H9 (cell line): ENCODE measurements around the gene CDRT4. TPM values are rescaled to one million over a fixed set of nuclear protein-coding genes. Genes with fewer than 3 reads are reported as not detected.
"Not testable (repeated sequence)": the region's sequence is repeated elsewhere in the genome, so short reads cannot be mapped to it uniquely, and the experiment has no call there.

ENCODE experiments used
- DNase-seq: peaks from one replicate; pipeline ENCODE4 v3.0.0-alpha.2; 2017
- H2AFZ ChIP-seq: one replicate; pipeline ENCODE4 v1.6.1; 2013; ENCODE audit warnings: mild to moderate bottlenecking, low read length, control low read depth, moderate library complexity
- H2AK5ac ChIP-seq: 2 replicates; pipeline ENCODE4 v1.6.1; 2013; ENCODE audit warnings: low read length, control low read depth, mixed read lengths; ENCODE audit not compliant: insufficient read length
- H2BK120ac ChIP-seq: one replicate; pipeline ENCODE4 v1.6.1; 2013; ENCODE audit warnings: low read depth, mild to moderate bottlenecking, low read length, control low read depth, inconsistent platforms; ENCODE audit not compliant: poor library complexity, severe bottlenecking
- H2BK12ac ChIP-seq: 2 replicates; pipeline ENCODE4 v1.6.1; 2013; ENCODE audit warnings: low read length, control low read depth, mixed read lengths, low read depth; ENCODE audit not compliant: insufficient read length
- H2BK15ac ChIP-seq: 2 replicates; pipeline ENCODE4 v1.6.1; 2013; ENCODE audit warnings: low read depth, low read length, control low read depth
- H2BK20ac ChIP-seq: one replicate; pipeline ENCODE4 v1.6.1; 2013; ENCODE audit warnings: low read depth, mild to moderate bottlenecking, low read length, control low read depth, inconsistent platforms; ENCODE audit not compliant: poor library complexity, severe bottlenecking
- H2BK5ac ChIP-seq: 2 replicates; pipeline ENCODE4 v1.6.1; 2013; ENCODE audit warnings: low read length, control low read depth, mixed read lengths; ENCODE audit not compliant: insufficient read length
- H3K14ac ChIP-seq: 2 replicates; pipeline ENCODE4 v1.6.1; 2013; ENCODE audit warnings: low read length, control low read depth; ENCODE audit not compliant: insufficient read depth
- H3K18ac ChIP-seq: 2 replicates; pipeline ENCODE4 v1.6.1; 2013; ENCODE audit warnings: low read depth, mild to moderate bottlenecking, mixed read lengths, low read length, control low read depth; ENCODE audit not compliant: insufficient read length
- H3K23ac ChIP-seq: 2 replicates; pipeline ENCODE4 v1.6.1; 2013; ENCODE audit warnings: low read length, control low read depth, mixed read lengths, low read depth; ENCODE audit not compliant: insufficient read length
- H3K23me2 ChIP-seq: 2 replicates; pipeline ENCODE4 v1.6.1; 2013; ENCODE audit warnings: low read depth, mild to moderate bottlenecking, mixed read lengths, low read length, control low read depth; ENCODE audit not compliant: insufficient read length, poor library complexity, severe bottlenecking
- H3K27ac ChIP-seq: 2 replicates; pipeline ENCODE4 v1.5.1; 2013; ENCODE audit warnings: low read length, control low read depth, mixed read lengths, low read depth; ENCODE audit not compliant: insufficient read length
- H3K27me3 ChIP-seq: 2 replicates; pipeline ENCODE4 v1.6.1; 2013; ENCODE audit warnings: low read length, control low read depth, inconsistent platforms; ENCODE audit not compliant: insufficient read depth
- H3K4ac ChIP-seq: 2 replicates; pipeline ENCODE4 v1.6.1; 2013; ENCODE audit warnings: low read depth, mild to moderate bottlenecking, control low read depth, inconsistent platforms, low read length, moderate library complexity
- H3K4me1 ChIP-seq: 2 replicates; pipeline ENCODE4 v1.6.1; 2013; ENCODE audit warnings: low read length, control low read depth, inconsistent platforms; ENCODE audit not compliant: insufficient read depth
- H3K4me2 ChIP-seq: 2 replicates; pipeline ENCODE4 v1.6.1; 2013; ENCODE audit warnings: low read length, control low read depth, mixed read lengths; ENCODE audit not compliant: insufficient read length, insufficient read depth
- H3K56ac ChIP-seq: 2 replicates; pipeline ENCODE4 v1.6.1; 2013; ENCODE audit warnings: low read depth, mild to moderate bottlenecking, mixed read lengths, low read length, control low read depth; ENCODE audit not compliant: insufficient read length
- H3K79me1 ChIP-seq: 2 replicates; pipeline ENCODE4 v1.6.1; 2013; ENCODE audit warnings: low read depth, mild to moderate bottlenecking, moderate library complexity, low read length, control low read depth, inconsistent platforms; ENCODE audit not compliant: insufficient read depth, poor library complexity, severe bottlenecking
- H3K79me2 ChIP-seq: 2 replicates; pipeline ENCODE4 v1.6.1; 2013; ENCODE audit warnings: low read length, control low read depth, inconsistent platforms; ENCODE audit not compliant: insufficient read depth
- H3K9ac ChIP-seq: 2 replicates; pipeline ENCODE4 v1.6.1; 2013; ENCODE audit warnings: low read length, control low read depth, mixed read lengths; ENCODE audit not compliant: insufficient read length; ENCODE audit errors: extremely low read depth
- H3K9me3 ChIP-seq: one replicate; pipeline ENCODE4 v1.6.1; 2013; ENCODE audit warnings: low read depth, low read length, inconsistent platforms; ENCODE audit not compliant: control insufficient read depth
- H3T11ph ChIP-seq: one replicate; pipeline ENCODE4 v1.6.1; 2013; ENCODE audit warnings: mild to moderate bottlenecking, low read length, control low read depth, inconsistent platforms
- H4K20me1 ChIP-seq: one replicate; pipeline ENCODE4 v1.6.1; 2013; ENCODE audit not compliant: control insufficient read depth, insufficient read length, insufficient read depth
- H4K5ac ChIP-seq: 2 replicates; pipeline ENCODE4 v1.6.1; 2013; ENCODE audit warnings: low read depth, mild to moderate bottlenecking, mixed read lengths, low read length, control low read depth; ENCODE audit not compliant: insufficient read length
- H4K8ac ChIP-seq: replicated peaks from 2 replicates; pipeline ENCODE4 v1.6.1; 2013; ENCODE audit warnings: low read length, control low read depth, mixed read lengths, low read depth; ENCODE audit not compliant: insufficient read length
- H4K91ac ChIP-seq: 2 replicates; pipeline ENCODE4 v1.6.1; 2013; ENCODE audit warnings: low read depth, mild to moderate bottlenecking, moderate library complexity, mixed read lengths, low read length, control low read depth; ENCODE audit not compliant: insufficient read length
- H3K27ac Mint-ChIP-seq, 3 experiments: 2 replicates in 2 of 3; 3 replicates in 1 of 3; pipeline ENCODE4 v1.8.0; 2020 to 2021; ENCODE audit warnings: mixed read lengths in 3 of 3, mild to moderate bottlenecking in 1 of 3, moderate library complexity in 1 of 3
- H3K27me3 Mint-ChIP-seq: 2 replicates; pipeline ENCODE4 v1.8.0; 2021; ENCODE audit warnings: low read depth, mild to moderate bottlenecking, moderate library complexity, mixed read lengths
- H3K36me3 Mint-ChIP-seq, 3 experiments: 2 replicates in 2 of 3; 3 replicates in 1 of 3; pipeline ENCODE4 v1.8.0; 2020 to 2021; ENCODE audit warnings: low read depth in 3 of 3, mixed read lengths in 3 of 3; ENCODE audit not compliant: insufficient read depth in 1 of 3
- H3K4me1 Mint-ChIP-seq, 2 experiments: 2 replicates each; pipeline ENCODE4 v1.8.0; 2020; ENCODE audit warnings: mixed read lengths in 2 of 2
- H3K4me3 Mint-ChIP-seq, 2 experiments: 2 replicates in 1 of 2; 3 replicates in 1 of 2; pipeline ENCODE4 v1.8.0; 2020 to 2021; ENCODE audit warnings: mild to moderate bottlenecking in 2 of 2, mixed read lengths in 2 of 2, moderate library complexity in 1 of 2
- H3K9me3 Mint-ChIP-seq, 2 experiments: 2 replicates in 1 of 2; 3 replicates in 1 of 2; pipeline ENCODE4 v1.8.0; 2020; ENCODE audit warnings: mild to moderate bottlenecking in 2 of 2, mixed read lengths in 2 of 2, moderate library complexity in 1 of 2
- CTCF ChIP-seq: fragments of 200-600 bp; sonication (generic); conservative IDR thresholded peaks from 3 replicates; pipeline ENCODE4 v1.8.0; 2021; ENCODE audit warnings: antibody characterized with exemption, mild to moderate bottlenecking
- WGBS: extraction: QIAGEN DNeasy Blood & Tissue Kit; methylation state at CpG from one replicate; pipeline ENCODE4 v1.1.7; 2013; ENCODE audit warnings: missing lambda C conversion rate, low lambda C conversion rate, mixed read lengths; ENCODE audit not compliant: insufficient read length; ENCODE audit errors: extremely low coverage; 5-methylcytosine and 5-hydroxymethylcytosine counted together
- total RNA-seq: library from RNA; stranded (reverse); gene quantifications from 2 replicates; pipeline ENCODE4 v1.2.1, GENCODE V29; 2021

The CDRT4 gene
- total RNA-seq, 1 experiment from 2014 or later: 3.8 TPM

- Mint-ChIP-seq H3K4me3 (no peak overlapping the region), H3K36me3 (peaks cover 25 to 46% (median 27%) of the 10 kb centered on the region in 3 experiments), H3K27ac (no peak overlapping the region), H3K4me1 (peaks cover 12 to 13% of the 10 kb centered on the region in 2 experiments), H3K27me3 (no peaks in the 10 kb centered on the region), H3K9me3 (no peaks in the 10 kb centered on the region)
- H3K4me2 ChIP-seq: no peak overlapping the region
- no peak overlapping the region for H2BK12ac ChIP-seq
- H4K5ac ChIP-seq: no peak overlapping the region
- H4K8ac ChIP-seq: no peak overlapping the region
- H3K23ac ChIP-seq: no peak overlapping the region
- H4K20me1 ChIP-seq: no peaks in the 10 kb centered on the region
- H3K23me2 ChIP-seq: no peaks in the 10 kb centered on the region
- no peak overlapping the region for H2AFZ ChIP-seq
- no peaks in the 10 kb centered on the region; the same call in 1 of the 2 replicates for H3K4me1 ChIP-seq
- H3K9ac ChIP-seq: no peak overlapping the region
- no peak overlapping the region for H2AK5ac ChIP-seq
- no peak overlapping the region for H2BK15ac ChIP-seq
- H3K79me2 ChIP-seq: no peaks in the 10 kb centered on the region
- DNase-seq: no peak
- no peak overlapping the region for H4K91ac ChIP-seq
- H3K27me3 ChIP-seq: no peaks in the 10 kb centered on the region
- H3K79me1 ChIP-seq: no peaks in the 10 kb centered on the region
- H3K27ac ChIP-seq: no peak overlapping the region
- H3K4ac ChIP-seq: no peak overlapping the region
- no CpG with 5 or more reads among the region's 9 CpGs for WGBS
- no peak overlapping the region for H3T11ph ChIP-seq
- H2BK5ac ChIP-seq: no peak overlapping the region
- no peak overlapping the region for H3K18ac ChIP-seq
- H3K14ac ChIP-seq: no peak overlapping the region
- no peak for TF ChIP-seq CTCF
- no peak overlapping the region for H3K56ac ChIP-seq
- H2BK120ac ChIP-seq: no peak overlapping the region
- no peaks in the 10 kb centered on the region for H3K9me3 ChIP-seq
- H2BK20ac ChIP-seq: no peak overlapping the region
Measured at GRCh38 chr17:15507001-15507400, 39.6 kb upstream of the CDRT4 start.

- not testable (repeated sequence) for H3K23me2 ChIP-seq, H2AK5ac ChIP-seq, H3K9ac ChIP-seq, H2BK15ac ChIP-seq, H3K79me1 ChIP-seq, H3K9me3 Mint-ChIP-seq, H3K4me3 Mint-ChIP-seq, H3K27me3 ChIP-seq, H3K4ac ChIP-seq, H3K9me3 ChIP-seq, H3K4me2 ChIP-seq, H4K8ac ChIP-seq, H3T11ph ChIP-seq, H3K79me2 ChIP-seq, H3K27ac Mint-ChIP-seq, H2AFZ ChIP-seq, H3K27me3 Mint-ChIP-seq, H3K14ac ChIP-seq, H2BK20ac ChIP-seq, H4K20me1 ChIP-seq, H3K23ac ChIP-seq, H2BK120ac ChIP-seq, H3K18ac ChIP-seq, H3K56ac ChIP-seq, H2BK12ac ChIP-seq, H4K5ac ChIP-seq, H3K27ac ChIP-seq, DNase-seq, H4K91ac ChIP-seq, H2BK5ac ChIP-seq, H3K4me1 ChIP-seq
- WGBS: no CpG with 5 or more reads among the region's 32 CpGs
- Mint-ChIP-seq H3K36me3 (peaks cover 30 to 50% (median 36%) of the 10 kb centered on the region in 3 experiments), H3K4me1 (peaks cover 12 to 14% of the 10 kb centered on the region in 2 experiments)
Measured at GRCh38 chr17:15505708-15506107, 38.3 kb upstream of the CDRT4 start.
